22Rv1 (cell line): ENCODE measurements around the gene CDIPT.

Experiments
- ZFX ChIP-seq: fragments of 450-650 bp; IDR thresholded peaks from 2 replicates; pipeline ENCODE4 v1.6.1; 2017; ENCODE audit warnings: antibody characterized with exemption, borderline replicate concordance
- TF ChIP-seq, protein P1 (sequence below): fragments of 450-650 bp; IDR thresholded peaks from 2 replicates; pipeline ENCODE4 v1.5.1; 2017; ENCODE audit warnings: mild to moderate bottlenecking

GRCh38 chr16:29819506-29819905, 43.5 kb downstream of the CDIPT start:
- TF ChIP-seq, protein P1, sequence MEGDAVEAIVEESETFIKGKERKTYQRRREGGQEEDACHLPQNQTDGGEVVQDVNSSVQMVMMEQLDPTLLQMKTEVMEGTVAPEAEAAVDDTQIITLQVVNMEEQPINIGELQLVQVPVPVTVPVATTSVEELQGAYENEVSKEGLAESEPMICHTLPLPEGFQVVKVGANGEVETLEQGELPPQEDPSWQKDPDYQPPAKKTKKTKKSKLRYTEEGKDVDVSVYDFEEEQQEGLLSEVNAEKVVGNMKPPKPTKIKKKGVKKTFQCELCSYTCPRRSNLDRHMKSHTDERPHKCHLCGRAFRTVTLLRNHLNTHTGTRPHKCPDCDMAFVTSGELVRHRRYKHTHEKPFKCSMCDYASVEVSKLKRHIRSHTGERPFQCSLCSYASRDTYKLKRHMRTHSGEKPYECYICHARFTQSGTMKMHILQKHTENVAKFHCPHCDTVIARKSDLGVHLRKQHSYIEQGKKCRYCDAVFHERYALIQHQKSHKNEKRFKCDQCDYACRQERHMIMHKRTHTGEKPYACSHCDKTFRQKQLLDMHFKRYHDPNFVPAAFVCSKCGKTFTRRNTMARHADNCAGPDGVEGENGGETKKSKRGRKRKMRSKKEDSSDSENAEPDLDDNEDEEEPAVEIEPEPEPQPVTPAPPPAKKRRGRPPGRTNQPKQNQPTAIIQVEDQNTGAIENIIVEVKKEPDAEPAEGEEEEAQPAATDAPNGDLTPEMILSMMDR = peak; percentile 54
- no peak for TF ChIP-seq ZFX
